Brain microvascular endothelial cell (primary cell): ENCODE measurements around the gene RTN4.

Source experiments
- DNase-seq: peaks from one replicate; pipeline ENCODE4 v3.0.0-alpha.2; 2020
- H3K27ac ChIP-seq: fragments of 250-450 bp; sonication (Bioruptor Pico); 2 replicates; pipeline ENCODE4 v1.5.1; 2020; ENCODE audit warnings: mild to moderate bottlenecking, moderate library complexity
- H3K27me3 ChIP-seq: fragments of 250-450 bp; sonication (Bioruptor Pico); replicated peaks from 2 replicates; pipeline ENCODE4 v1.5.1; 2020; ENCODE audit warnings: mild to moderate bottlenecking
- H3K36me3 ChIP-seq: fragments of 250-450 bp; sonication (Bioruptor Pico); replicated peaks from 2 replicates; pipeline ENCODE4 v1.5.1; 2020; ENCODE audit warnings: mild to moderate bottlenecking
- H3K4me3 ChIP-seq: 2 replicates; pipeline ENCODE4 v1.5.1; 2011; ENCODE audit warnings: low read depth, mild to moderate bottlenecking, control low read depth, low read length, moderate library complexity
- in situ Hi-C: cut with HindIII; loops from 2 replicates; pipeline ENCODE4 v1.10.0; 2017; ENCODE audit warnings: low sequenced_read_pairs, low pct_ligation_motif_present
- TF ChIP-seq, protein P1 (sequence below): IDR thresholded peaks from 2 replicates; pipeline ENCODE4 v1.5.1; 2011; ENCODE audit warnings: low read depth, mild to moderate bottlenecking, moderate library complexity, low read length, control low read depth, inconsistent platforms; ENCODE audit errors: missing control alignments

Gene RTN4

DNA sequence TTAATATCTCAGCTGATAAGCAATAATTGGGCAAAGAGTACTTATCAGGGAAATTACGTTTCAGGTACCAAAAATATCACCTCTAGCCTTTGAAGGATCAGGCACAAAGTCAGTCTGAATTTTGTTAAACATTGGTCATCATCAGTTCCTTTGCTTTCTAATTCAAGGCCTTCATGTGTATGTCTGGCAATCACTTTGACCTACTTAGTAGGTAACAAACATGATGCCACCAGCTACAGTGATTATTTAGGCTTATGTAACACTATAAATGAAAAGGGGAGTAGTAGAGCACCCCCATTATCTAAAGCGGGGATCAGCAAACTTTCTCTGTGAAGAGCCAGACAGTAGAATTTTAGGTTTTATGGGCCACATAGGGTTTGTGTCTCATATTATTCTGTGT lies 75.1 kb downstream of the RTN4 start:
- DNase-seq, result no peak
- in situ Hi-C loops, result no loop called here
- Histone ChIP-seq H3K27me3 (no peaks in the 10 kb centered on the region), H3K4me3 (no peak overlapping the region), H3K27ac (no peak overlapping the region), H3K36me3 (peaks cover 55% of the 10 kb centered on the region)
- TF ChIP-seq, protein P1, sequence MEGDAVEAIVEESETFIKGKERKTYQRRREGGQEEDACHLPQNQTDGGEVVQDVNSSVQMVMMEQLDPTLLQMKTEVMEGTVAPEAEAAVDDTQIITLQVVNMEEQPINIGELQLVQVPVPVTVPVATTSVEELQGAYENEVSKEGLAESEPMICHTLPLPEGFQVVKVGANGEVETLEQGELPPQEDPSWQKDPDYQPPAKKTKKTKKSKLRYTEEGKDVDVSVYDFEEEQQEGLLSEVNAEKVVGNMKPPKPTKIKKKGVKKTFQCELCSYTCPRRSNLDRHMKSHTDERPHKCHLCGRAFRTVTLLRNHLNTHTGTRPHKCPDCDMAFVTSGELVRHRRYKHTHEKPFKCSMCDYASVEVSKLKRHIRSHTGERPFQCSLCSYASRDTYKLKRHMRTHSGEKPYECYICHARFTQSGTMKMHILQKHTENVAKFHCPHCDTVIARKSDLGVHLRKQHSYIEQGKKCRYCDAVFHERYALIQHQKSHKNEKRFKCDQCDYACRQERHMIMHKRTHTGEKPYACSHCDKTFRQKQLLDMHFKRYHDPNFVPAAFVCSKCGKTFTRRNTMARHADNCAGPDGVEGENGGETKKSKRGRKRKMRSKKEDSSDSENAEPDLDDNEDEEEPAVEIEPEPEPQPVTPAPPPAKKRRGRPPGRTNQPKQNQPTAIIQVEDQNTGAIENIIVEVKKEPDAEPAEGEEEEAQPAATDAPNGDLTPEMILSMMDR, result no peak

DNA sequence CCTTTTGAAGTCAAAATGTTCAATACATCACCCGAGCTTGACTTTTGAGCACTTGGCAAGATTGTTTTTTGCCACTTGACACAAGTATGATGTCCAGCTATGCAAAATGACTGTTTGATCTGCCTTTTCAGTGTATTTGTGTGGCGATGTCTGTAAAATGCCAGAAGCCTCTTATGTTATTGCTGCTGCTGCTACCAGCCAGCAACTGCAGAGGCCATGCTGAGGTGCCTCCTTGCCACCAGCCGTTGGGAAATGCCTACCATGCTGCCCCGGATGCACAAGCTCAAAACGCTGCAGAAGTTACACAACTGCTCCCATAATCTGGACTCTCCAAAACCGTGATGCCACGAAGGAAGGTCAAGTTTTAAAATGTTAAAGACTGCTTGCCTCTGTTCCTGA lies 80.3 kb downstream of the RTN4 start:
- H3K27ac ChIP-seq, result no peak overlapping the region
- H3K4me3 ChIP-seq, result no peak overlapping the region
- H3K27me3 ChIP-seq, result no peaks in the 10 kb centered on the region
- TF ChIP-seq, protein P1, result no peak
- in situ Hi-C loops, result no loop called here
- H3K36me3 ChIP-seq, result peaks cover 73% of the 10 kb centered on the region
- DNase-seq, result no peak

DNA sequence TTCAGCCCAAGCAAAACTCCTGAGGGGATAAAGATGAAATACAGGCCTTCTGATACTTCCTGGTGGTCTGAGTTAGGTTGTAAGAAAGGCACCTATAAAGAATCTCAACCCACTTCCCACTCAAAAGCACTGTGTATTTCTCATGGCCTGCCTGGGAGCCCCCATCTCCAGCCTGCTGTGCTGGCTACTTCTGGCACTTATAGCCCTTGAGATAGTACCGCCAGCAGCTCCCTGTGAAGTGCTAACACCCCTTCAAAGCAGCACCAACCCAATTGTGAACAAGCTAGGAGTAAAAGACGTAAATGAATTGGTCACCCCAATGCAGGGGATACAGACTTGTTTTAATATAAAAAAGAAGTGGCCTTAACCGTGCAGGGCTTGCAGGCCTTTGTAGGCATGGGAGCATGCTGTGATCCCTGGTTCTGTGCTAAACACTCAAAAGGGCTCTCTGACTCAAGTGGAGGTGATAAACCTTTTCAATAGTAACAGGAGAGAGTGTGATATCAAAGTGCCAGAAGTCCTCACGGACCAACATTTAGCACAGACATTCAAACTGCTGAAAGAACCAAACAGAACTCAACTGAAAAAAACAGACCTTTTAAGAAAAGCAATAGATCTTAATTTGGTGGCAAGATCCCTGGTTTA lies 80.8 kb downstream of the RTN4 start:
- no peak for DNase-seq
- Histone ChIP-seq H3K4me3 (no peak overlapping the region), H3K27me3 (no peaks in the 10 kb centered on the region), H3K27ac (no peak overlapping the region), H3K36me3 (peaks cover 70% of the 10 kb centered on the region)
- in situ Hi-C loops, result no loop called here
- TF ChIP-seq, protein P1, result no peak

DNA sequence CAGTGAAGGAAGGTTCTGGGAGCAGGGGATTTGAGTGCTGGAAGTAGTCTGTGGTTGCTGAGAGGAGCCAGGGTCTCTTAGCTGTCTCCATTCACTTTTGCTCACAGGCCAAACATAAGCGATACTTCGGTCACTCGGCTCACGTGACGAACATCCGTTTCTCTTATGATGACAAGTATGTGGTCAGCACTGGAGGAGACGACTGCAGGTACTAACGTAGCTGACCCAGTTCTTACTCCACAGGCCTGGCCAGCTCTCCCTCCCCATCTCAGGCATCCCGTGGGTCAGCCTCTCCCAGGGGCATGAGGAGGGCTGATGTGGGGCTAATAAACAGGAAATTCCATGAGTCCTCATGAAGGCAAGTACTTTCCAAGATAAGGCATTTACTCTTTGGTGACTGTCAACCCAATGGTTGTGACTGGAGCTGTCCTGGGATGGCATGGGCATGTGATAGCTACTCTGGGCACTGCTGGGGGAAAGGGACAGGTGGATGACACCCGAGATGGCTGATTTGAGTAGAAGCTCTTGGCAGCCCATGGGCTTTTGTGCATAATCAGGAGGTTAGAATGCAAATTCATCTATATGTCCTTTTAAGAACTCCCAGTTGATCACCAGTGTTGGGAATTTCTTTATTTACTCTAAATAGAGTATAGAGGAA lies 81.6 kb downstream of the RTN4 start:
- H3K4me3 ChIP-seq, result no peak overlapping the region
- no peak overlapping the region for H3K27ac ChIP-seq
- TF ChIP-seq, protein P1, result no peak
- H3K27me3 ChIP-seq, result no peaks in the 10 kb centered on the region
- in situ Hi-C loops, result no loop called here
- no peak for DNase-seq
- peaks cover 64% of the 10 kb centered on the region for H3K36me3 ChIP-seq

- in situ Hi-C loops, result no loop called here
- Histone ChIP-seq H3K36me3 (peaks cover 56% of the 10 kb centered on the region), H3K27ac (no peak overlapping the region), H3K27me3 (no peaks in the 10 kb centered on the region), H3K4me3 (no peak overlapping the region)
- TF ChIP-seq, protein P1, result no peak
- no peak for DNase-seq
These were observed 82.4 kb downstream of the RTN4 start for GRCh38 chr2:54967759-54968365.
